ENCODE data around the gene CYB561D2.
"Not testable (repeated sequence)": the region's sequence is repeated elsewhere in the genome, so short reads cannot be mapped to it uniquely, and the experiment has no call there.

CYB561D2 gene
- total RNA-seq, result 10.0 to 13.1 (median 11.6) reads per million in 4 donors

GRCh38 chr3:50350527-50351322, at the start of gene CYB561D2, which contains the start of gene NPRL2:
TSS of gene CYB561D2 (plus strand) at chr3:50350862. CDS start at chr3:50351434, 572 bp downstream.
TSS of gene NPRL2 (minus strand) at chr3:50350775. CDS start at chr3:50350652, 123 bp downstream.
- peak; percentile 98 to 99 (median 99) for DNase-seq

- DNase-seq, result no peak
Observed at GRCh38 chr3:50302095-50303012, 48.3 kb upstream of the CYB561D2 start.

GRCh38 chr3:50303013-50303815, 47.4 kb upstream of the CYB561D2 start, which contains the start of gene HYAL1:
TSS of gene HYAL1 (minus strand) at chr3:50303574. CDS start at chr3:50302956, 618 bp downstream.
- no peak for DNase-seq

GRCh38 chr3:50304601-50305000, 46.1 kb upstream of the CYB561D2 start:
- DNase-seq, result no peak

GRCh38 chr3:50312041-50312440, 38.6 kb upstream of the CYB561D2 start:
- not testable (repeated sequence) for DNase-seq

GRCh38 chr3:50314342-50314741, 36.3 kb upstream of the CYB561D2 start:
- DNase-seq, result no peak

- no peak for DNase-seq
Observed at GRCh38 chr3:50314816-50315215, 35.8 kb upstream of the CYB561D2 start.

- peak; percentile 42 to 65 (median 59) for DNase-seq
Observed at GRCh38 chr3:50316657-50317242, 33.9 kb upstream of the CYB561D2 start.

- no peak for DNase-seq
Observed at GRCh38 chr3:50317300-50317699, 33.4 kb upstream of the CYB561D2 start.

- no peak for DNase-seq
Observed at GRCh38 chr3:50318163-50318562, 32.5 kb upstream of the CYB561D2 start.

- no peak for DNase-seq
Observed at GRCh38 chr3:50318615-50319014, 32.0 kb upstream of the CYB561D2 start.

- DNase-seq, result no peak
Observed at GRCh38 chr3:50319181-50319893, 31.3 kb upstream of the CYB561D2 start.

GRCh38 chr3:50319894-50320625, 30.6 kb upstream of the CYB561D2 start:
- no peak for DNase-seq

- DNase-seq, result peak in 3 of 5 donors; percentile 35 to 56 (median 48)
Observed at GRCh38 chr3:50320853-50321335, 29.8 kb upstream of the CYB561D2 start.

GRCh38 chr3:50321336-50322114, 29.1 kb upstream of the CYB561D2 start:
- DNase-seq, result peak; percentile 59 to 87 (median 70)

- no peak for DNase-seq
Observed at GRCh38 chr3:50322115-50322385, 28.6 kb upstream of the CYB561D2 start.

GRCh38 chr3:50322386-50323091, 28.1 kb upstream of the CYB561D2 start, which contains the start of gene HYAL2:
TSS of gene HYAL2 (minus strand) at chr3:50322745. CDS start at chr3:50320489, 2,256 bp downstream.
- no peak for DNase-seq

GRCh38 chr3:50323092-50323600, 27.5 kb upstream of the CYB561D2 start:
- no peak for DNase-seq

All from T-helper 1 cell (primary cell).